HepG2 (cell line): ENCODE data around the gene TMEM116.

Experiments
- CTCF ChIP-seq: sonication (generic); formaldehyde crosslinking; IDR thresholded peaks from 2 replicates; pipeline ENCODE4 v1.5.0; 2020; ENCODE audit warnings: mild to moderate bottlenecking, missing genetic modification reagents, moderate library complexity
- DDIT3 ChIP-seq: sonication (generic); formaldehyde crosslinking; IDR thresholded peaks from 2 replicates; pipeline ENCODE4 v1.4.0; 2020; ENCODE audit warnings: mild to moderate bottlenecking, missing genetic modification reagents
- ESRRA ChIP-seq: sonication (generic); formaldehyde crosslinking; IDR thresholded peaks from 2 replicates; pipeline ENCODE4 v1.5.1; 2020; ENCODE audit warnings: mild to moderate bottlenecking, low read depth, missing genetic modification reagents
- KDM2A ChIP-seq: sonication (generic); formaldehyde crosslinking; IDR thresholded peaks from 2 replicates; pipeline ENCODE4 v1.4.0; 2020; ENCODE audit warnings: low read depth, missing genetic modification reagents, borderline replicate concordance
- NBN ChIP-seq: fragments of 450-650 bp; conservative IDR thresholded peaks from 2 replicates; pipeline ENCODE4 v1.6.1; 2017
- NCOA1 ChIP-seq: sonication (generic); formaldehyde crosslinking; IDR thresholded peaks from 2 replicates; pipeline ENCODE4 v1.9.0; 2021; ENCODE audit warnings: missing genetic modification reagents
- PHF21A ChIP-seq: sonication (generic); formaldehyde crosslinking; IDR thresholded peaks from 2 replicates; pipeline ENCODE4 v1.5.0; 2020; ENCODE audit warnings: mild to moderate bottlenecking, missing genetic modification reagents
- ZBTB1 ChIP-seq: sonication (generic); formaldehyde crosslinking; IDR thresholded peaks from 2 replicates; pipeline ENCODE4 v1.4.0; 2020; ENCODE audit warnings: missing genetic modification reagents, borderline replicate concordance
- ZNF383 ChIP-seq: sonication (generic); formaldehyde crosslinking; IDR thresholded peaks from 2 replicates; pipeline ENCODE4 v1.4.0; 2020; ENCODE audit warnings: missing genetic modification reagents, mild to moderate bottlenecking, borderline replicate concordance

- TF ChIP-seq NCOA1 (CRISPR knock-in tag) (no peak), ZNF383 (no peak), PHF21A (no peak), DDIT3 (CRISPR knock-in tag) (no peak), ZBTB1 (CRISPR knock-in tag) (no peak), ESRRA (no peak), CTCF (no peak), KDM2A (CRISPR knock-in tag) (no peak), NBN (no peak)
Observed at GRCh38 chr12:111981987-111982386, 31.0 kb downstream of the TMEM116 start.
